ENCODE measurements around the gene RCVRN. TPM values are rescaled to one million over a fixed set of nuclear protein-coding genes. Genes with fewer than 3 reads are reported as not detected.

Gene RCVRN
- total RNA-seq, 1 experiment from 2014 or later = 0.95 TPM

DNA sequence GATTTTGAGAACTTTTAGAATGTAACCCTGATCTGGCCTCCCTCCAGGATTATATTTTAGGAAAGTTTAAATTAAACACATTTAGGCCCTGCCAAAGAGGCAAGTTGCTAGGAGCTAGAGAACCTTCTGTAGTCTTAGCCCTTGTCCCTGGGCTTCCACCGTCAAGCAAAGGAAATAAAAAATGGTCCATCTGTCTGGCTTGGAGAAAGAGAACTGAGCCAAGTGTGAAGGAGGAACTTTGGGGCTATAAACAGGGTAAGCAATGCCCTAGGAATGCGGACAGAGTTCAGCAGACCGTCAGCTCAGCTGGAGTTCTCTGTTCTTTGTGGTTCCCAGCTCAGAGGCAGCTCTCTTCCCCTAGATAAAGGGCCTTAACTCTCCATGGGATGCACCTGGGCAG, 29.6 kb downstream of the RCVRN start:
- H3K4me3 ChIP-seq = no peak overlapping the region
- H3K9me3 ChIP-seq (replicated peaks) = no peaks in the 10 kb centered on the region; the same call in 1 of the 2 replicates
- H3K27me3 ChIP-seq (replicated peaks) = no peaks in the 10 kb centered on the region
- no peaks in the 10 kb centered on the region for H3K36me3 ChIP-seq
- peaks cover 33% of the 10 kb centered on the region for H3K4me1 ChIP-seq (replicated peaks)
- peak in 1 of 2 experiments; percentile 16 for DNase-seq (ENCODE audit: low read depth in 1 of 2, low spot score in 2 of 2)
- no peak overlapping the region for H3K27ac ChIP-seq

DNA sequence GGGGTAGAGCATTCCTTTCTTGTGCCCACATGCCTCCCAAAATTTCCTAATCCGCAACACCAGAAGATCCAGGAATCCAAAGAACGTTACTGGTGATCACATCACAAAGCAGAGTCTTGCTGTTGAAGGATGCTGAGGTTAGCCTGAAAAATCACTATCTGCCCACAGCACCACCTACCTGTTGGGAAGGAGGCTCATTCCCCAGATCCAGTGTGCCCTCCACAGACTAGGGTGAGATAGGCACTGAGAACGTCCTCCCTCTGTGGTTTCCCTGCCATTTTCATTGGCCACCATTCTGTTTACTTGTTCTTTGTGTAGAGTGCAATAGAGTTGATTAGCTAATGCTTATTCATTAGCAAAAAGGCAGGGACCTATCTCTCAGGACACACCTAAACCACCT, 30.3 kb downstream of the RCVRN start:
- Histone ChIP-seq H3K36me3 (no peaks in the 10 kb centered on the region), H3K4me1 (replicated peaks) (peaks cover 26% of the 10 kb centered on the region), H3K9me3 (replicated peaks) (no peaks in the 10 kb centered on the region; the same call in 1 of the 2 replicates), H3K27me3 (replicated peaks) (no peaks in the 10 kb centered on the region), H3K27ac (no peak overlapping the region), H3K4me3 (no peak overlapping the region)
- DNase-seq (ENCODE audit: low read depth in 1 of 2, low spot score in 2 of 2) = no peak

DNA sequence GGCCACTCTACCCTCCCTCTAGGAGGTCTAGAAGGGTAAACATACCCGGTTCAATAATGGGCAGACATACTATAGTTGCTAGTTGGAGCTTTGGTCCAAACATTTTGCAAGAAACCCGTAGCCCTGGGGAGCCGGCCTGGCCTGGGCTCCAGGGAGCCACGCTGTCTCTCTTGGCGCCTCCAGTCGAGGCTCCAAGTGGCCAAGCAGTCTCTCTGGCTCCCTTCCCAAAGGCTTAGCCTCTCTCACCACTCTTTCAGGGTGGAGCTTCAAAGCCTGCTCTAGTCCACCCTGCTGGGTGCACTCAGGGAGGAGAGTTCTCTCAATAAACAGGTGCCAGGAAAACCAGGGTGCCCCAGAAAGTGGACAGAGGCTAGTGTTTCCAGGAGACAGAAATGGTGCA, 32.2 kb downstream of the RCVRN start:
- Histone ChIP-seq H3K4me1 (replicated peaks) (peaks cover 12% of the 10 kb centered on the region), H3K27ac (no peak overlapping the region), H3K9me3 (replicated peaks) (no peaks in the 10 kb centered on the region), H3K36me3 (no peaks in the 10 kb centered on the region), H3K27me3 (replicated peaks) (no peaks in the 10 kb centered on the region), H3K4me3 (no peak overlapping the region)
- DNase-seq (ENCODE audit: low read depth in 1 of 2, low spot score in 2 of 2) = no peak

GRCh38 chr17:9868552-9868951, 36.5 kb downstream of the RCVRN start:
- Histone ChIP-seq H3K4me3 (no peak overlapping the region), H3K27ac (no peak overlapping the region), H3K27me3 (replicated peaks) (no peaks in the 10 kb centered on the region), H3K4me1 (replicated peaks) (no peaks in the 10 kb centered on the region), H3K36me3 (no peaks in the 10 kb centered on the region), H3K9me3 (replicated peaks) (0 out of 2 replicates have a peak, but pooled peaks cover 2% of the 10 kb centered on the region)
- DNase-seq (ENCODE audit: low read depth in 1 of 2, low spot score in 2 of 2) = no peak

GRCh38 chr17:9865586-9865985, 39.5 kb downstream of the RCVRN start:
- Histone ChIP-seq H3K4me3 (no peak overlapping the region), H3K4me1 (replicated peaks) (no peaks in the 10 kb centered on the region), H3K9me3 (replicated peaks) (0 out of 2 replicates have a peak, but pooled peaks cover 4% of the 10 kb centered on the region), H3K27me3 (replicated peaks) (no peaks in the 10 kb centered on the region), H3K27ac (no peak overlapping the region), H3K36me3 (no peaks in the 10 kb centered on the region)
- no peak for DNase-seq (ENCODE audit: low read depth in 1 of 2, low spot score in 2 of 2)

DNA sequence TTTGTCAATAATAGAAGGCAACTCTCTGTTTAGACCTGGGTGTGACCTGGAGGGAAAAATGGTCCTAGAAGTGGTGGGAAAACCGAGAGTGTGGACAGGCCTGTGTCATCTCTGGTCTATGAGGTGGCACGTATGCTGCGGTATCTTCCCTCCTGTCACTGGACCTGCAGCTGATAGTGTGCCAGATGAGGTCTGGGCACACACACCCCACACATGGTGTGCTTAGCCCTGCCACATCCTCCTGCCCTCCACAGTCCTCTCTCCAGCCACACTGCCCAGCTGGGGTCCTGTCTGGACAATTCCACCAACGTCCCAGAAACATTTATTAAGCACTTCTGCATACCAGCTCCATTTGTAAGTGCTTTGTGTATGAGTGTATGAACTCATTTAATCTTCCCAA, 42.1 kb downstream of the RCVRN start:
- no peak for DNase-seq (ENCODE audit: low read depth in 1 of 2, low spot score in 2 of 2)
- H3K27me3 ChIP-seq (replicated peaks) = no peaks in the 10 kb centered on the region
- peaks cover 4% of the 10 kb centered on the region; the same call in 1 of the 2 replicates for H3K9me3 ChIP-seq (replicated peaks)
- no peaks in the 10 kb centered on the region for H3K4me1 ChIP-seq (replicated peaks)
- H3K27ac ChIP-seq = no peak overlapping the region
- H3K36me3 ChIP-seq = no peaks in the 10 kb centered on the region
- H3K4me3 ChIP-seq = no peak overlapping the region

DNA sequence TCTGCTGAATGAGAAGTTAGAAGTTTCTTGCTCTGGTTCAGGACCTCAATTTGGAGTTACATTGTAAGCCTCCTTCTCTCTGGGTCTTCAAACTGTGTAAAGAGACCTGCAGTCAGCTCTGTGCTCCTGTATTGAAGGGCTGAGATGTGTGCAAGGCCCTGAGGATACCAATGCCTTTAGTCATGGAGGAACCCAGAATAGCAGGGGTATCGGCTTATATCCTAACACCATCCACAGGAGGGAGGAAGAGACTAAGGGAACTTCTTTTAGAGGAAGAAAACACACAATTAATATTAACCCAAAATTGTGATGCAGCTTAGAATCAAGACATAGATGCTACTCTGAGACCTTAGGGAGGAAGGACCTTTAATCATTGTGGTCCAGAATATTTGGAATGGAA, 42.9 kb downstream of the RCVRN start:
- Histone ChIP-seq H3K27me3 (replicated peaks) (no peaks in the 10 kb centered on the region), H3K27ac (no peak overlapping the region), H3K4me3 (no peak overlapping the region), H3K36me3 (no peaks in the 10 kb centered on the region), H3K9me3 (replicated peaks) (peaks cover 4% of the 10 kb centered on the region; the same call in 1 of the 2 replicates), H3K4me1 (replicated peaks) (no peaks in the 10 kb centered on the region)
- DNase-seq (ENCODE audit: low read depth in 1 of 2, low spot score in 2 of 2) = no peak

DNA sequence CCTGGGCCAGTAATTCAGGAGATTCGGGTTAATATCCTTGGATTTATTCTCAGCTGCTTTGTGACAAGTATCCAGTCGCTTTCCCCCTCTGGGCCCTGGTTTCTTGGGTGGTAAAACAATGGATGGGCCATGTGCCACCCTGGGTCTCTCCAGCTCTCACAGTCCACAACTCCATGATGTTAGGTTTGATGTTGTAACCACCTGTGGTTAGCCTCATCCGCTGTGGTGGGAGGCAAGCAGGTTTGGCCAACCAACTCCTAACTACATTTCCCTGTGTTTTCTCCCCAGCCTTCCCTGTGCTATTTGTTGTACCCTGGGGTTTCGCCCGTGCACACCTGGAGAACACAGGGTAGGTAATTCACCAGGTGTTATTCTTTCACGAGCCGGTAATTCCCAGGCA, 44.2 kb downstream of the RCVRN start:
- Histone ChIP-seq H3K4me1 (replicated peaks) (no peaks in the 10 kb centered on the region), H3K9me3 (replicated peaks) (peaks cover 2% of the 10 kb centered on the region; the same call in 1 of the 2 replicates)
- DNase-seq (ENCODE audit: low read depth in 1 of 2, low spot score in 2 of 2) = no peak

GRCh38 chr17:9859781-9860180, 45.3 kb downstream of the RCVRN start:
- Histone ChIP-seq H3K27me3 (replicated peaks) (no peaks in the 10 kb centered on the region), H3K36me3 (no peaks in the 10 kb centered on the region), H3K9me3 (replicated peaks) (peaks cover 2% of the 10 kb centered on the region; the same call in 1 of the 2 replicates), H3K4me3 (no peak overlapping the region), H3K4me1 (replicated peaks) (no peaks in the 10 kb centered on the region), H3K27ac (no peak overlapping the region)
- no peak for DNase-seq (ENCODE audit: low read depth in 1 of 2, low spot score in 2 of 2)

More for the DNA sequence above, 44.2 kb downstream of the RCVRN start:
- Histone ChIP-seq H3K4me3 (no peak overlapping the region), H3K27me3 (replicated peaks) (no peaks in the 10 kb centered on the region), H3K27ac (no peak overlapping the region), H3K36me3 (no peaks in the 10 kb centered on the region)

GRCh38 chr17:9855036-9855435, 50.0 kb downstream of the RCVRN start:
- H3K27me3 ChIP-seq (replicated peaks) = no peaks in the 10 kb centered on the region
- H3K9me3 ChIP-seq (replicated peaks) = no peaks in the 10 kb centered on the region; the same call in 1 of the 2 replicates
- no peak overlapping the region for H3K27ac ChIP-seq
- H3K4me1 ChIP-seq (replicated peaks) = no peaks in the 10 kb centered on the region
- no peak for DNase-seq (ENCODE audit: low read depth in 1 of 2, low spot score in 2 of 2)
- H3K4me3 ChIP-seq = no peak overlapping the region
- no peaks in the 10 kb centered on the region for H3K36me3 ChIP-seq

DNA sequence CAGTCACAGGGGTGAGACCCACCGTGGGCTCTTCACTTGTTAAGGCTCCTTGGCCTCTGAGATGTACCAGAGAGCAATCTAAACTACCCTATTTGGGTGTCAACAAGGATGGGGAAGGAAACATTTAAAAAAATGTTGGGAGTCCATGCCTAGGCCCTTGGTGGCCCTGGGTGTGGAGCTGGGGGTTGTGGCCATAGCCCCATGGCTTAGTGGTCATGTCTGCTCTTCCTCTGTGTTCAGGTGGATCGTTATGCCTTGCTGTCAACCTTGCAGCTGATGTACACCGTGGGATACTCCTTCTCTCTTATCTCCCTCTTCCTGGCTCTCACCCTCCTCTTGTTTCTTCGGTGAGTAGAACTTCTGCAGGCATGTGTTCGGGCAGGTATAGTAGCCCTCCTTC, 50.8 kb downstream of the RCVRN start:
- DNase-seq (ENCODE audit: low read depth in 1 of 2, low spot score in 2 of 2) = no peak
- Histone ChIP-seq H3K4me1 (replicated peaks) (no peaks in the 10 kb centered on the region), H3K4me3 (no peak overlapping the region), H3K36me3 (no peaks in the 10 kb centered on the region), H3K27ac (no peak overlapping the region), H3K9me3 (replicated peaks) (no peaks in the 10 kb centered on the region; the same call in 1 of the 2 replicates), H3K27me3 (replicated peaks) (no peaks in the 10 kb centered on the region)

- H3K9me3 ChIP-seq (replicated peaks) = no peaks in the 10 kb centered on the region
- no peak overlapping the region for H3K4me3 ChIP-seq
- H3K4me1 ChIP-seq (replicated peaks) = no peaks in the 10 kb centered on the region
- no peaks in the 10 kb centered on the region for H3K36me3 ChIP-seq
- no peak overlapping the region for H3K27ac ChIP-seq
- H3K27me3 ChIP-seq (replicated peaks) = no peaks in the 10 kb centered on the region
- no peak for DNase-seq (ENCODE audit: low read depth in 1 of 2, low spot score in 2 of 2)
These were observed 54.9 kb downstream of the RCVRN start for GRCh38 chr17:9850151-9850550.
